ENCODE results near the gene CFAP299.
A peak's percentile ranks its signal among the peaks of the same experiment; 100 is the strongest.

Gene CFAP299

GRCh38 chr4:80454040-80454439 lies 118.5 kb downstream of the CFAP299 start:
- TF ChIP-seq ZBTB7A (IDR thresholded peaks at IDR 0.05; ENCODE audit: low read depth) (no peak), TEAD4 (IDR thresholded peaks at IDR 0.05) (peak; percentile 12; the same call in 1 of the 2 replicates), RAD21 (IDR thresholded peaks at IDR 0.05; ENCODE audit: low read depth) (no peak)

- TF ChIP-seq RAD21 (IDR thresholded peaks at IDR 0.05; ENCODE audit: low read depth) (no peak), FOXM1 (IDR thresholded peaks at IDR 0.05; ENCODE audit: borderline replicate concordance, low read depth) (no peak), EGR1 (IDR thresholded peaks at IDR 0.05) (no peak), NFIC (IDR thresholded peaks at IDR 0.05) (no peak), TAF1 (IDR thresholded peaks at IDR 0.05; ENCODE audit: low read depth) (no peak), EP300 (IDR thresholded peaks at IDR 0.05; ENCODE audit: borderline replicate concordance) (no peak), YY1 (IDR thresholded peaks at IDR 0.05; ENCODE audit: low read depth) (no peak), REST (IDR thresholded peaks at IDR 0.05; ENCODE audit: low read depth) (no peak)
Measured at GRCh38 chr4:80454556-80454955, 119.0 kb downstream of the CFAP299 start.

DNA sequence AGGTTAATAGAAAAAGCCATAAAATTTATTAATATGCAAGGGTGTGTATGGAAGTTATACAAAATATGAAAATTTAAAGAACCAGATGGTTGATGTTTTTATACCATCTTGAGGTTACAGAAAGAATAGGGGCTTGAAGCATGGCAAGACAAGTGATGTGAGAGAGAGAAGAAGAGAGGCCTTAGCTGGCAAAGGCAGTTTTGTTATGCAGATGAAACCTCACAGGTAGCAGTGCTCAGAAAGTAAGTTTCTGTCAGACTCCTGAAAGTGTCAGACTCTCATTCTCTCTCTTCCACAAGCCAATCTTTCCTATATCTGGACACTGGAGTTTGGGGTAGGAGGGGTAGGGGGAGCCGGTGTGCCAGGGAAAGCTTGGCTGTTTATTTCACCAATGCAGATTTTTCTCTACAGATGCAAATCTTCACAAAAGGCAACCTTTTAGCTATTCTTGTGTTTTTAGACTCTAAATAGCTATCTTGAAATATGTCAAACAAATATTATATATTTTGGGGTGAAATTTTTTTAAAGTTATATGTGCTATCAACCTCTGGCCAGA lies 124.5 kb downstream of the CFAP299 start:
- TF ChIP-seq CEBPB (IDR thresholded peaks at IDR 0.05) = no peak
- TF ChIP-seq MAX (IDR thresholded peaks at IDR 0.05) = no peak
- TF ChIP-seq YY1 (IDR thresholded peaks at IDR 0.05; ENCODE audit: low read depth) = no peak
- TF ChIP-seq FOXM1 (IDR thresholded peaks at IDR 0.05; ENCODE audit: borderline replicate concordance, low read depth) = no peak
- no peak for TF ChIP-seq RAD21 (IDR thresholded peaks at IDR 0.05; ENCODE audit: low read depth)
- no peak for TF ChIP-seq EGR1 (IDR thresholded peaks at IDR 0.05)
- no peak for TF ChIP-seq NFIC (IDR thresholded peaks at IDR 0.05)
- no peak for TF ChIP-seq TEAD4 (IDR thresholded peaks at IDR 0.05)
- no peak for TF ChIP-seq EP300 (IDR thresholded peaks at IDR 0.05; ENCODE audit: borderline replicate concordance)
- TF ChIP-seq ZBTB7A (IDR thresholded peaks at IDR 0.05; ENCODE audit: low read depth) = no peak
- TF ChIP-seq, protein P1, sequence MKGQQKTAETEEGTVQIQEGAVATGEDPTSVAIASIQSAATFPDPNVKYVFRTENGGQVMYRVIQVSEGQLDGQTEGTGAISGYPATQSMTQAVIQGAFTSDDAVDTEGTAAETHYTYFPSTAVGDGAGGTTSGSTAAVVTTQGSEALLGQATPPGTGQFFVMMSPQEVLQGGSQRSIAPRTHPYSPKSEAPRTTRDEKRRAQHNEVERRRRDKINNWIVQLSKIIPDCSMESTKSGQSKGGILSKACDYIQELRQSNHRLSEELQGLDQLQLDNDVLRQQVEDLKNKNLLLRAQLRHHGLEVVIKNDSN (IDR thresholded peaks at IDR 0.05) = no peak
- TF ChIP-seq TCF12 (IDR thresholded peaks at IDR 0.05; ENCODE audit: low read depth) = no peak
- TF ChIP-seq REST (IDR thresholded peaks at IDR 0.05; ENCODE audit: low read depth) = no peak
- TF ChIP-seq CREB1 (IDR thresholded peaks at IDR 0.05; ENCODE audit: low read depth) = no peak
- TF ChIP-seq TAF1 (IDR thresholded peaks at IDR 0.05; ENCODE audit: low read depth) = no peak

GRCh38 chr4:80461412-80461811 lies 125.9 kb downstream of the CFAP299 start:
- TF ChIP-seq TCF12 (IDR thresholded peaks at IDR 0.05; ENCODE audit: low read depth) = no peak
- TF ChIP-seq RAD21 (IDR thresholded peaks at IDR 0.05; ENCODE audit: low read depth) = no peak
- no peak for TF ChIP-seq TEAD4 (IDR thresholded peaks at IDR 0.05)
- no peak for TF ChIP-seq YY1 (IDR thresholded peaks at IDR 0.05; ENCODE audit: low read depth)
- TF ChIP-seq TAF1 (IDR thresholded peaks at IDR 0.05; ENCODE audit: low read depth) = no peak
- TF ChIP-seq FOXM1 (IDR thresholded peaks at IDR 0.05; ENCODE audit: borderline replicate concordance, low read depth) = no peak
- TF ChIP-seq ZBTB7A (IDR thresholded peaks at IDR 0.05; ENCODE audit: low read depth) = no peak
- TF ChIP-seq EGR1 (IDR thresholded peaks at IDR 0.05) = no peak
- TF ChIP-seq REST (IDR thresholded peaks at IDR 0.05; ENCODE audit: low read depth) = no peak
- no peak for TF ChIP-seq NFIC (IDR thresholded peaks at IDR 0.05)
- TF ChIP-seq CREB1 (IDR thresholded peaks at IDR 0.05; ENCODE audit: low read depth) = no peak

GRCh38 chr4:80462621-80463091 lies 127.1 kb downstream of the CFAP299 start:
- TF ChIP-seq CREB1 (IDR thresholded peaks at IDR 0.05; ENCODE audit: low read depth) (no peak), RAD21 (IDR thresholded peaks at IDR 0.05; ENCODE audit: low read depth) (no peak), TEAD4 (IDR thresholded peaks at IDR 0.05) (no peak), CEBPB (IDR thresholded peaks at IDR 0.05) (no peak), ZBTB7A (IDR thresholded peaks at IDR 0.05; ENCODE audit: low read depth) (no peak), TAF1 (IDR thresholded peaks at IDR 0.05; ENCODE audit: low read depth) (no peak), TCF12 (IDR thresholded peaks at IDR 0.05; ENCODE audit: low read depth) (no peak), EP300 (IDR thresholded peaks at IDR 0.05; ENCODE audit: borderline replicate concordance) (no peak), MAX (IDR thresholded peaks at IDR 0.05) (no peak), EGR1 (IDR thresholded peaks at IDR 0.05) (no peak), REST (IDR thresholded peaks at IDR 0.05; ENCODE audit: low read depth) (no peak), NFIC (IDR thresholded peaks at IDR 0.05) (no peak), FOXM1 (IDR thresholded peaks at IDR 0.05; ENCODE audit: borderline replicate concordance, low read depth) (no peak), YY1 (IDR thresholded peaks at IDR 0.05; ENCODE audit: low read depth) (no peak)
- TF ChIP-seq, protein P1 (IDR thresholded peaks at IDR 0.05) = no peak

Data from Ishikawa (cell line).